GM10248 (cell line): Measurements from ENCODE around the gene MAGEA4.

Experiments used
- CTCF ChIA-PET: fragments of 300-600 bp; sonication (Branson Sonifier 250); formaldehyde crosslinking; extraction: SDS; loops from one replicate; lab custom pipeline; 2021; ENCODE audit warnings: antibody characterized with exemption; lab: Yijun Ruan, JAX
- POLR2A ChIA-PET: fragments of 350-650 bp; sonication (Branson Sonifier 250); formaldehyde crosslinking; extraction: SDS; loops from one replicate; lab custom pipeline; 2020; ENCODE audit warnings: antibody characterized with exemption; lab: Yijun Ruan, JAX
- DNase-seq: peaks from one replicate; pipeline ENCODE4 v3.0.0; 2012; ENCODE audit errors: extremely low spot score
- TF ChIP-seq, protein P1 (sequence below): IDR thresholded peaks from 2 replicates; pipeline ENCODE4 v1.5.1; 2012; ENCODE audit warnings: mild to moderate bottlenecking, low read depth; ENCODE audit errors: extremely low read depth, missing control alignments, control extremely low read depth

Gene MAGEA4

GRCh38 chrX:151921292-151921691 is 8.6 kb downstream of the MAGEA4 start:
- ChIA-PET CTCF (no interaction called here), POLR2A (no interaction called here)
- TF ChIP-seq, protein P1, sequence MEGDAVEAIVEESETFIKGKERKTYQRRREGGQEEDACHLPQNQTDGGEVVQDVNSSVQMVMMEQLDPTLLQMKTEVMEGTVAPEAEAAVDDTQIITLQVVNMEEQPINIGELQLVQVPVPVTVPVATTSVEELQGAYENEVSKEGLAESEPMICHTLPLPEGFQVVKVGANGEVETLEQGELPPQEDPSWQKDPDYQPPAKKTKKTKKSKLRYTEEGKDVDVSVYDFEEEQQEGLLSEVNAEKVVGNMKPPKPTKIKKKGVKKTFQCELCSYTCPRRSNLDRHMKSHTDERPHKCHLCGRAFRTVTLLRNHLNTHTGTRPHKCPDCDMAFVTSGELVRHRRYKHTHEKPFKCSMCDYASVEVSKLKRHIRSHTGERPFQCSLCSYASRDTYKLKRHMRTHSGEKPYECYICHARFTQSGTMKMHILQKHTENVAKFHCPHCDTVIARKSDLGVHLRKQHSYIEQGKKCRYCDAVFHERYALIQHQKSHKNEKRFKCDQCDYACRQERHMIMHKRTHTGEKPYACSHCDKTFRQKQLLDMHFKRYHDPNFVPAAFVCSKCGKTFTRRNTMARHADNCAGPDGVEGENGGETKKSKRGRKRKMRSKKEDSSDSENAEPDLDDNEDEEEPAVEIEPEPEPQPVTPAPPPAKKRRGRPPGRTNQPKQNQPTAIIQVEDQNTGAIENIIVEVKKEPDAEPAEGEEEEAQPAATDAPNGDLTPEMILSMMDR, result no peak
- DNase-seq, result no peak

DNA sequence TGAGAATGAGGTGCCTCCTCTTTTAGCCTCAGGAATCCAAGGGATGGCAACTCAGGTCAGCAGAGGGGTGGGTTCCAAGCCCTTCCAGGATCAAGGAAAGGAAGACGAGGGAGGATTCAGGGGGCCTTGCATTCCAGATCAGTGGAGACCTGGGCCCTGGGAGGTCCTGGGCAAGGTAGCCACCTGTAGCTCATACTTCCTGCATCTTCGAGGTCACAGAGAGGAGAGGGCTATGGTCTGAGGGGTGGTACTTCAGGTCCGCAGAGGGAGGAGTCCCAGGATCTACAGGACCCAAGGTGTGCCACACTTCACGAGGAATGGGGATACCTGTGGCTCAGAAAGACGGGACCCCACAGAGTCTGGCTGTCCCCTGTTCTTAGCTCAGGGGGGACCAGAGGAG is 9.2 kb downstream of the MAGEA4 start:
- no peak for DNase-seq
- ChIA-PET POLR2A (no interaction called here), CTCF (no interaction called here)
- TF ChIP-seq, protein P1, result no peak

DNA sequence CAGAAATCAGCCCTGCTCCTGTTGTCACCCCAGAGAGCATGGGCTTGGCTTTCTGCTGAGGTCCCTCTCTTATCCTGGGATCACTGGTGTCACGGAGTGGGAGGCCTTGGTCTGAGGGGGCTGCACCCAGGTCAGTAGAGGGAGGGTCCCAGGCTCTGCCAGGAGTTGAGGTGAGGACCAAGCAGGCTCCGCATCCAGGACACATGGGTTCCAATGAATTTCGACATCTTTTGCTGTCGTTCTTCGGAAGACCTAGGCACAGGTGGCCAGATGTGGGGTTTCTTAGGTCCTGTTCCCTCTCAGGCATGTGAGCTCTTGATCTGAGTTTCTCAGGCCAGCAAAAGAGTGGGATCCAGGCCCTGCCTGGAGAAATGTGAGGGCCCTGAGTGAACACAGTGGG is 10.0 kb downstream of the MAGEA4 start:
- ChIA-PET CTCF (no interaction called here), POLR2A (no interaction called here)
- TF ChIP-seq, protein P1, result no peak
- no peak for DNase-seq

GRCh38 chrX:151923648-151924047 is 11.0 kb downstream of the MAGEA4 start:
- no peak for DNase-seq
- TF ChIP-seq, protein P1, result no peak
- ChIA-PET POLR2A (no interaction called here), CTCF (no interaction called here)

DNA sequence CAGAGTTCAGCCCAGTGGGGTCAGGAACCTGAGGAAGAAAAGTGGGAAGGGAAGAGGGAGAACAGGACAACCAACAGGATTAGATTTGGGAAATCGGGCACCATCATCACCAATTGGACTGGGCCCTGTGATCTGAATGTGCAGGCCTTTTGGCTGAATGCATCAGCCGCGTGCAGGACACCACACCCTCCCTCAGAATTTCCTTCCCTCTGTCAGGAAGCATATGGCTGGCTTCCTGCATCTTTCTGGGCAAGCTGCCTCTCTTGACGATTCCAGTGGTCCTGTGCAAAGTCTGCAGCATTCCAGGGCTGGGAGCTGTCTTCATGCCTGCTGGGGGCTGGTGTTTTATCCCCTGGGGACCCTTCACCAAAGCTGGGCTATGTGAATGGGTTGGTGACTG is 16.4 kb downstream of the MAGEA4 start:
- DNase-seq, result no peak
- ChIA-PET CTCF (no interaction called here), POLR2A (no interaction called here)
- TF ChIP-seq, protein P1, result no peak

- TF ChIP-seq, protein P1, result no peak
- ChIA-PET POLR2A (no interaction called here), CTCF (no interaction called here)
- DNase-seq, result no peak
Measured at GRCh38 chrX:151935358-151935757, 22.7 kb downstream of the MAGEA4 start.

DNA sequence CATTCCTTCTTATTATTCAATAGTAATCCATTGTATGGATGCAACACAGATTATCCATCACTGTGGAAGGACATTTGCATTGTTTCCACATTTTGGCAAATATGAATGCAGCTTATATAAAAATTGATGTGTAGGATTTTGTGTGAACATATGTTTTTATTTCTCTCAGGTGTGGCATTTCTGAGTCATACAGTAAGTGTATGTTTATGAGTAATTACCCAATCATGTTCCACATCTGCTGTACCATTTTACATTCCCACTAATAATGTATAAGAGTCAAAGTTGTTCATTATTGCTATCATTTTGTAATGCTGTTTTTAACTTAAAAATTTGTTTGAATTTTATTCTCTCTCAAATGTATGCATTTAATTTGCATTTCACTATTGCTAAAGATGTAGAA is 25.5 kb downstream of the MAGEA4 start:
- CTCF ChIA-PET, result no interaction called here
- POLR2A ChIA-PET, result no interaction called here
- TF ChIP-seq, protein P1, result no peak
- DNase-seq, result no peak
